Liver (tissue), 9 donors: ENCODE measurements around the gene PACS1. TPM values are rescaled to one million over a fixed set of nuclear protein-coding genes. Genes with fewer than 3 reads are reported as not detected.

Experiments used
- DNase-seq: peaks from one replicate; pipeline ENCODE4 v3.0.0-alpha.2; 2017; ENCODE audit warnings: low spot score
- H3K27ac ChIP-seq, 2 donors: one replicate each; pipeline ENCODE4 v1.7.0; 2013; ENCODE audit warnings: inconsistent platforms in 2 of 2, low read length in 2 of 2, control low read depth in 1 of 2, low read depth in 1 of 2, mild to moderate bottlenecking in 1 of 2
- H3K27me3 ChIP-seq, 4 donors: one replicate each; pipeline versions ENCODE4 v1.6.1 to v1.7.0; 2013; ENCODE audit warnings: low read length in 3 of 4, inconsistent platforms in 1 of 4, mild to moderate bottlenecking in 1 of 4, moderate library complexity in 1 of 4; ENCODE audit not compliant: control insufficient read depth in 4 of 4, insufficient read depth in 4 of 4
- H3K36me3 ChIP-seq, 4 donors: one replicate each; pipeline versions ENCODE4 v1.6.1 to v1.7.0; 2013; ENCODE audit warnings: low read length in 3 of 4, mild to moderate bottlenecking in 3 of 4, low read depth in 1 of 4, moderate library complexity in 1 of 4; ENCODE audit not compliant: control insufficient read depth in 4 of 4, insufficient read depth in 3 of 4
- H3K4me1 ChIP-seq, 4 donors: one replicate each; pipeline versions ENCODE4 v1.6.1 to v1.7.0; 2013; ENCODE audit warnings: low read length in 3 of 4, mild to moderate bottlenecking in 3 of 4, moderate library complexity in 1 of 4; ENCODE audit not compliant: control insufficient read depth in 4 of 4, insufficient read depth in 4 of 4
- H3K4me3 ChIP-seq, 3 donors: one replicate each; pipeline versions ENCODE4 v1.6.1 to v1.7.0; 2013; ENCODE audit warnings: low read length in 3 of 3, control low read depth in 1 of 3, low read depth in 1 of 3, mild to moderate bottlenecking in 1 of 3
- H3K9ac ChIP-seq, 2 donors: one replicate each; pipeline ENCODE4 v1.7.0; 2013; ENCODE audit warnings: low read length in 2 of 2, mild to moderate bottlenecking in 2 of 2, moderate library complexity in 2 of 2, control low read depth in 1 of 2, low read depth in 1 of 2
- H3K9me3 ChIP-seq, 4 donors: one replicate each; pipeline versions ENCODE4 v1.6.1 to v1.7.0; 2013; ENCODE audit warnings: low read length in 3 of 4; ENCODE audit not compliant: control insufficient read depth in 4 of 4
- ATF3 ChIP-seq: IDR thresholded peaks from 2 replicates; pipeline ENCODE4 v1.6.1; 2016; ENCODE audit warnings: antibody characterized with exemption
- CTCF ChIP-seq: fragments of 150-350 bp; IDR thresholded peaks from 2 replicates; pipeline ENCODE4 v1.5.1; 2017; ENCODE audit warnings: improper control_type of control experiment, low read depth, low read length; ENCODE audit not compliant: missing input control
- EGR1 ChIP-seq, 2 donors: IDR thresholded peaks; 2 replicates each; pipeline ENCODE4 v1.6.1; 2016 to 2018; ENCODE audit warnings: antibody characterized with exemption in 2 of 2, low read depth in 2 of 2
- FOXA1 ChIP-seq: IDR thresholded peaks from 2 replicates; pipeline ENCODE4 v1.6.1; 2016; ENCODE audit warnings: antibody characterized with exemption
- FOXA2 ChIP-seq: IDR thresholded peaks from 2 replicates; pipeline ENCODE4 v1.6.1; 2016; ENCODE audit warnings: antibody characterized with exemption
- HNF4A ChIP-seq, 2 donors: conservative IDR thresholded peaks; 2 replicates each; pipeline ENCODE4 v1.6.1; 2016; ENCODE audit warnings: antibody characterized with exemption in 2 of 2, mild to moderate bottlenecking in 2 of 2
- HNF4G ChIP-seq: IDR thresholded peaks from 2 replicates; pipeline ENCODE4 v1.6.1; 2016; ENCODE audit warnings: antibody characterized with exemption
- JUND ChIP-seq, 2 donors: IDR thresholded peaks; 2 replicates each; pipeline ENCODE4 v1.6.1; 2016; ENCODE audit warnings: antibody characterized with exemption in 2 of 2
- MAX ChIP-seq: IDR thresholded peaks from 2 replicates; pipeline ENCODE4 v1.6.1; 2016; ENCODE audit warnings: antibody characterized with exemption
- REST ChIP-seq: IDR thresholded peaks from 2 replicates; pipeline ENCODE4 v1.6.1; 2016; ENCODE audit warnings: antibody characterized with exemption, mild to moderate bottlenecking
- RXRA ChIP-seq, 2 donors: IDR thresholded peaks; 2 replicates each; pipeline ENCODE4 v1.6.1; 2017 to 2018; ENCODE audit warnings: antibody characterized with exemption in 2 of 2, mild to moderate bottlenecking in 1 of 2
- SP1 ChIP-seq: IDR thresholded peaks from 2 replicates; pipeline ENCODE4 v1.6.1; 2018; ENCODE audit warnings: antibody characterized with exemption, mild to moderate bottlenecking
- TAF1 ChIP-seq: conservative IDR thresholded peaks from 2 replicates; pipeline ENCODE4 v1.6.1; 2016; ENCODE audit warnings: antibody characterized with exemption, mild to moderate bottlenecking
- YY1 ChIP-seq: IDR thresholded peaks from 2 replicates; pipeline ENCODE4 v1.6.1; 2016; ENCODE audit warnings: antibody characterized with exemption, mild to moderate bottlenecking
- ZBTB33 ChIP-seq: IDR thresholded peaks from 2 replicates; pipeline ENCODE4 v1.6.1; 2016; ENCODE audit warnings: antibody characterized with exemption
- WGBS: extraction: QIAGEN DNeasy Blood & Tissue Kit; methylation state at CpG from one replicate; pipeline ENCODE4 v1.1.7; 2013; 5-methylcytosine and 5-hydroxymethylcytosine counted together
- polyA plus RNA-seq, 2 donors: library from polyadenylated mRNA; stranded (reverse) in 1 of 2; unstranded in 1 of 2; fragments of 200-250 nt in 1 of 2; fragments of >200 nt in 1 of 2; fragmentation: Nextera tagmentation in 1 of 2; extraction: Ambion mirVana in 1 of 2; gene quantifications; one replicate each; pipeline versions ENCODE4 v1.2.1 to v1.2.3, GENCODE V29; 2013 to 2015
- total RNA-seq, 2 donors: library from RNA; depleted of rRNA; stranded (reverse); fragments of >200 nt; gene quantifications; one replicate each; pipeline ENCODE4 v1.2.3, GENCODE V29; 2014
- donor health status: healthy.
- donor health status: healthy.
- donor health status: healthy.
- donor health status: healthy.
- donor health status: healthy.

Gene PACS1
- total and polyA plus RNA-seq, 4 donors, result 2.7 to 9.1 (median 7.3) TPM

GRCh38 chr11:66264914-66265313, 194.8 kb downstream of the PACS1 start:
- Histone ChIP-seq H3K36me3 (peaks cover 0 to 6% (median under 1%) of the 10 kb centered on the region in 4 donors), H3K4me1 (peaks cover 4 to 21% (median 14%) of the 10 kb centered on the region in 4 donors), H3K27ac (no peak overlapping the region), H3K9me3 (no peaks in the 10 kb centered on the region), H3K4me3 (no peak overlapping the region), H3K9ac (no peak overlapping the region), H3K27me3 (no peaks in the 10 kb centered on the region)
- DNase-seq, result no peak
- WGBS, result 84% methylated on average over 12 of the region's 12 CpGs
- TF ChIP-seq JUND (IDR thresholded peaks at IDR 0.05), result no peak
- no peak for TF ChIP-seq YY1
- TF ChIP-seq TAF1, result no peak
- no peak for TF ChIP-seq REST
- TF ChIP-seq ZBTB33, result no peak

- H3K9ac ChIP-seq, result no peak overlapping the region
- no peaks in the 10 kb centered on the region for H3K27me3 ChIP-seq
- no peak overlapping the region for H3K4me3 ChIP-seq
- DNase-seq, result no peak
- peaks cover 4 to 23% (median 17%) of the 10 kb centered on the region in 4 donors for H3K4me1 ChIP-seq
- WGBS, result 96% methylated on average over 26 of the region's 26 CpGs
- H3K9me3 ChIP-seq, result no peaks in the 10 kb centered on the region
- H3K27ac ChIP-seq, result no peak overlapping the region
- H3K36me3 ChIP-seq, result peaks cover 0 to 6% (median under 1%) of the 10 kb centered on the region in 4 donors
- no peak for TF ChIP-seq REST
- no peak for TF ChIP-seq EGR1 (IDR thresholded peaks at IDR 0.05; ENCODE audit: low read depth in 2 of 2)
- no peak for TF ChIP-seq YY1
- TF ChIP-seq HNF4A (conservative IDR thresholded peaks at IDR 0.05), result no peak
- TF ChIP-seq ATF3, result no peak
- TF ChIP-seq FOXA2, result no peak
- TF ChIP-seq TAF1, result no peak
- no peak for TF ChIP-seq CTCF
- TF ChIP-seq FOXA1, result no peak
- TF ChIP-seq MAX, result no peak
- TF ChIP-seq HNF4G, result no peak
- TF ChIP-seq ZBTB33, result no peak
- no peak for TF ChIP-seq JUND (IDR thresholded peaks at IDR 0.05)
- no peak for TF ChIP-seq RXRA (IDR thresholded peaks at IDR 0.05)
- no peak for TF ChIP-seq SP1
Measured at GRCh38 chr11:66265531-66266377, 195.7 kb downstream of the PACS1 start.
